KMS-11 (cell line): ENCODE results near the gene ESD.

Source experiments
- H2AFZ ChIP-seq: fragments of 200-600 bp; sonication (generic); 2 replicates; pipeline ENCODE4 v1.6.1; 2016; ENCODE audit warnings: antibody characterized with exemption, mixed run types, low read depth
- H3K27ac ChIP-seq: fragments of 200-600 bp; sonication (generic); 2 replicates; pipeline ENCODE4 v1.6.1; 2016; ENCODE audit warnings: mild to moderate bottlenecking, mixed run types
- H3K27me3 ChIP-seq: fragments of 200-600 bp; sonication (generic); 2 replicates; pipeline ENCODE4 v1.6.1; 2017; ENCODE audit warnings: mild to moderate bottlenecking, low read depth, mixed run types, moderate library complexity; ENCODE audit not compliant: insufficient read depth
- H3K36me3 ChIP-seq: fragments of 200-600 bp; sonication (generic); 2 replicates; pipeline ENCODE4 v1.6.1; 2017; ENCODE audit warnings: mild to moderate bottlenecking, mixed run types; ENCODE audit not compliant: insufficient read depth
- H3K4me1 ChIP-seq: fragments of 200-600 bp; sonication (generic); 2 replicates; pipeline ENCODE4 v1.6.1; 2016; ENCODE audit warnings: mild to moderate bottlenecking, low read depth, mixed run types; ENCODE audit not compliant: poor library complexity, severe bottlenecking
- H3K4me2 ChIP-seq: fragments of 200-600 bp; sonication (generic); 2 replicates; pipeline ENCODE4 v1.7.0; 2016; ENCODE audit warnings: mild to moderate bottlenecking, mixed run types
- H3K4me3 ChIP-seq: fragments of 200-600 bp; sonication (generic); IDR thresholded peaks from 2 replicates; pipeline ENCODE4 v1.6.1; 2017; ENCODE audit warnings: low read depth, low read length, mixed read lengths; ENCODE audit not compliant: insufficient read depth
- H3K79me2 ChIP-seq: fragments of 200-600 bp; sonication (generic); 2 replicates; pipeline ENCODE4 v1.6.1; 2016; ENCODE audit warnings: low read depth, mixed run types; ENCODE audit not compliant: insufficient read depth
- H3K9ac ChIP-seq: fragments of 200-600 bp; sonication (generic); 2 replicates; pipeline ENCODE4 v1.6.1; 2016; ENCODE audit warnings: mild to moderate bottlenecking, mixed run types
- H4K20me1 ChIP-seq: fragments of 200-600 bp; sonication (generic); 2 replicates; pipeline ENCODE4 v1.6.1; 2016; ENCODE audit warnings: mild to moderate bottlenecking, mixed run types; ENCODE audit not compliant: insufficient read depth
- TF ChIP-seq, protein P1 (sequence below): fragments of 200-600 bp; sonication (generic); conservative IDR thresholded peaks from 2 replicates; pipeline ENCODE4 v1.6.1; 2017; ENCODE audit warnings: low read depth, mild to moderate bottlenecking, antibody characterized with exemption, low read length, moderate library complexity, mixed read lengths

ESD gene

DNA sequence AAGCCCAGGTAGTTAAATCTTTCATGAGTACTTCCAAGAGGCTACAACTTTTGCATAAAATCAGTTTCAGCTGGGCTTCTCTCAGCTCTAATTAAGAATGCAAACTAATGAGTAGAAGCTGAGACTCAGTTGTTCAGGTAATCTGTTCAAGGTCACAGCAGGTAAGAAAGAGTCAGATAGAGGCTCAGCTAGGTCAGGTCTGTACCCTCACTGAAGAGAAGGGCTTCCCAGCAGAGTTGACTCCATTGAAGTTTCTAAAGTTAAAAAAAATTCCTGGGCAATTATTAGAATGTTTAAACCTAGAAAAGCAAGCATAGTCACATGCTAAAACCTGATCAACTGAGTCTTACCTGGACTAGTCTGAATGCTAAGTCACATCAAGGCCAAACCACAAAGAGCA lies 42.1 kb downstream of the ESD start:
- Histone ChIP-seq H4K20me1 (no peaks in the 10 kb centered on the region), H3K4me1 (peaks cover 10% of the 10 kb centered on the region), H3K27me3 (no peaks in the 10 kb centered on the region), H3K36me3 (no peaks in the 10 kb centered on the region), H3K9ac (no peak overlapping the region), H2AFZ (no peak overlapping the region), H3K4me2 (no peak overlapping the region), H3K27ac (no peak overlapping the region), H3K4me3 (no peak overlapping the region), H3K79me2 (no peaks in the 10 kb centered on the region)
- TF ChIP-seq, protein P1, sequence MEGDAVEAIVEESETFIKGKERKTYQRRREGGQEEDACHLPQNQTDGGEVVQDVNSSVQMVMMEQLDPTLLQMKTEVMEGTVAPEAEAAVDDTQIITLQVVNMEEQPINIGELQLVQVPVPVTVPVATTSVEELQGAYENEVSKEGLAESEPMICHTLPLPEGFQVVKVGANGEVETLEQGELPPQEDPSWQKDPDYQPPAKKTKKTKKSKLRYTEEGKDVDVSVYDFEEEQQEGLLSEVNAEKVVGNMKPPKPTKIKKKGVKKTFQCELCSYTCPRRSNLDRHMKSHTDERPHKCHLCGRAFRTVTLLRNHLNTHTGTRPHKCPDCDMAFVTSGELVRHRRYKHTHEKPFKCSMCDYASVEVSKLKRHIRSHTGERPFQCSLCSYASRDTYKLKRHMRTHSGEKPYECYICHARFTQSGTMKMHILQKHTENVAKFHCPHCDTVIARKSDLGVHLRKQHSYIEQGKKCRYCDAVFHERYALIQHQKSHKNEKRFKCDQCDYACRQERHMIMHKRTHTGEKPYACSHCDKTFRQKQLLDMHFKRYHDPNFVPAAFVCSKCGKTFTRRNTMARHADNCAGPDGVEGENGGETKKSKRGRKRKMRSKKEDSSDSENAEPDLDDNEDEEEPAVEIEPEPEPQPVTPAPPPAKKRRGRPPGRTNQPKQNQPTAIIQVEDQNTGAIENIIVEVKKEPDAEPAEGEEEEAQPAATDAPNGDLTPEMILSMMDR = no peak

DNA sequence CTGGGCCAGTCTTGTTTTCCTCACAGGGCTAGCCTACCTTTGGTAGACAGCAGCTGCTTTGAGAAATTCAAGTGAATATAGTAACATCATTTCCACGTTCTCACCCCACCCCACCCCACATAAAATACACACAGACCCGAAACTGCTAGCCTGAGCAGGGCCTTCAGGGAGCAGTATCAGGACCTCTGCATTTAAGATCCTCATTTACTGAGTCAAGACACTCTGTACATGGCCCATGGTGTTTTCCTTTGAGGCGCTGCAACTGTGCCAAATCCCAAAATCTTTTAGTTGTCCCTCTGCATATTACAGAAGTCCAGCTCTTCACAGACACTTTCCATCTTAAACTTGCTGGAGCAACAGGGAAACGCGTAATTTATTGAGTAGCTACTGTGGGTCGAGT lies 43.0 kb downstream of the ESD start:
- H2AFZ ChIP-seq = no peak overlapping the region
- TF ChIP-seq, protein P1 = no peak
- H3K4me2 ChIP-seq = no peak overlapping the region
- H3K4me3 ChIP-seq = no peak overlapping the region
- no peak overlapping the region for H3K27ac ChIP-seq
- no peaks in the 10 kb centered on the region for H3K27me3 ChIP-seq
- H3K36me3 ChIP-seq = no peaks in the 10 kb centered on the region
- H3K4me1 ChIP-seq = peaks cover 10% of the 10 kb centered on the region
- no peaks in the 10 kb centered on the region for H4K20me1 ChIP-seq
- no peaks in the 10 kb centered on the region for H3K79me2 ChIP-seq
- no peak overlapping the region for H3K9ac ChIP-seq

DNA sequence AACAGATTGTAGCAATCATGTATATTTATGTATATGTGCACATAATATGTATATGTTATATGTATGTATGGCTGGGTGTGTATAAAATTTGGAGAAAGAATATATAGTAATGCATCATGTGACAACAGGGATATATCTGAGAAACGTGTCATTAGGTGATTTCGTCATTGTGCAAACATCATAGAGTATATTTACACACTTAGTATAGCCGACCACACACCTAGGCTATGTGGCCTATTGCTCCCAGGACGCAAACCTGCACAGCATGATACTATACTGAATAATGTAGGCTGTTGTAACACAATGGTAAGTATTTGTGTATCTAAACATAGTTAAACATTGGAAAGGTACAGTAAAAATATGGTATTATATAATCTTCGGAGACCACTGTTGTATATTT lies 43.8 kb downstream of the ESD start:
- Histone ChIP-seq H4K20me1 (no peaks in the 10 kb centered on the region), H3K9ac (no peak overlapping the region), H3K36me3 (no peaks in the 10 kb centered on the region), H3K79me2 (no peaks in the 10 kb centered on the region), H2AFZ (no peak overlapping the region), H3K4me2 (no peak overlapping the region), H3K4me1 (peaks cover 10% of the 10 kb centered on the region), H3K27me3 (no peaks in the 10 kb centered on the region), H3K4me3 (no peak overlapping the region), H3K27ac (no peak overlapping the region)
- TF ChIP-seq, protein P1 = no peak

DNA sequence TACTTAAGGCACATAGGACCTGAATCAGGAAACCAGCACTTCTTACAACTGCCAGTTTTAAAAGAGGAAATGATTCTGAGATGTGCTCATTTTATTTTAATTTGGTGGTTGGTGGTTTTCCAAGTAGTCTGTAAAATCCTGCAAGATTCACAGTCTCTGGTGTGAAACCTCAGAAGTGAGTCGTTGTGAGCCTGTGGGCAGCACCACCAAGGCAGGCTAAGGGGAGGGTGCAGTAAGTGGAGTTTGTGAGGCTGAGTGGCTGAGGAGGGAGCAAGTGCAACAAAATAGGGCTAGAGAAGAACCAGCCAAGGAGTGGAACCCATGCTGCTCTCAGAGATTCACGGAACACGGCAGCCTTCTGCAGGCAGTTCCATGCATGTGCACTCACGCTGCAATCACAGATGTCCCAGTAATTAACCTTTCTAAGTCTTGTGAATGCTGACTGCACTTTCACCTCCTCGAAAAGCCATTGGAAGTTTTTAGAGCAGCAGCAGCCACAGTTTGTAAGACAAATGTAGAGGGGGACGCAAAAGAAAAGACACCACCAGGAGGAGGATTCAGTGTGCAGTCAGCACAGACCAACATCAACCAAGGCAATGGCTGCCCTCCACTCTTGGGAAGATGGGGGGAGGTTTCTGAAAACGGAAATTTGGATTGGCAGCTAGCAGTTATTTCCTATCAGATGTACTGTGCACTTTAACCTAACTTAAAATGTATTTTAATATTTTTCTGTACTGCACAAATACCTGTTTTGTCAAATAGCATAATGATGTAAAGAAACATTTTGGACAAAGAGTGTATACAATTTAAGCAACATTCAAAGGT lies 44.9 kb downstream of the ESD start:
- H3K27ac ChIP-seq = no peak overlapping the region

More for the DNA sequence above, 44.9 kb downstream of the ESD start:
- no peak overlapping the region for H3K4me3 ChIP-seq
- H3K4me2 ChIP-seq = 0 out of 2 replicates have a peak overlapping the region, but pooled peaks have one; percentile 21
- H2AFZ ChIP-seq = no peak overlapping the region
- no peaks in the 10 kb centered on the region for H4K20me1 ChIP-seq
- no peak overlapping the region for H3K9ac ChIP-seq
- no peaks in the 10 kb centered on the region for H3K36me3 ChIP-seq
- peaks cover 10% of the 10 kb centered on the region for H3K4me1 ChIP-seq
- no peaks in the 10 kb centered on the region for H3K79me2 ChIP-seq
- H3K27me3 ChIP-seq = no peaks in the 10 kb centered on the region
- TF ChIP-seq, protein P1 = no peak
